ENCODE results near the gene NMNAT3.

NMNAT3 gene

DNA sequence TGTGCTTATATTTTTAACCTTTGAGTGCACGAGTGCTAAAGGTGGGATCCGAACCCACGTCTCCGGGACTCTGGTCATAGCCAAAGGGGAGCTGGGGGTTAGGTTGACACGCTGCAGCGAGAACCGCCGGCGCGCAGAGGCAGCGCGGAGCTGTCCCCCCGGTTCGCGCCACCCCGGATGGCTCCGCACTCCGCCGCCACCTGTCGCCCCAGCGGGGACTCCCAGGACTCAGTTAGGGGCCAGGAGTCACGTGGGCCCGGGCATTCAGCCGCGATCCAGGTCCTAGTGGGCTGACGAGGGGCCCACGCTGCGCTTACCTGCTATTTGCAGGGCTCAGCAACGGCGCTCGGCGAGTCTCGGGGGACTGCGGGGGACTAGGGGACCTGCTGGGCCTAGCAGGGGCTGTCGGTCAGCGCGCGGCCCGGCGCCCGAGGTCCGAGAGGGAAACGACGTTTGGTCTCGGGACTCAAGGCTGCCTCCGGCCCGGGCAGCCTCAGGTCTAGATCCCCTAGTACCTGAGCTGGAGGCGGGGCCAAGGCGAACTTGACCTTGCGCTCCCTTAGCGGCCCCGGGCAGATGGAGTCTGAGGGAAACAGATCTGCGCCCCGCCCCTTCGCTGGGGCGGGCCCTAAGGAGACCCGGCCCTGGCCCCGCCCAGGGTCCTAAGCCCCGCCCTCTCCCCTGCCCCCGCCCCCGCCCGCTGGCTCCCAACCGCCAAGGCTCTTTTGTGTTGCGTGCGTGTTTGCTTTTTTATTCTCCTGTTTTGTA, at the start of gene NMNAT3:
Gene NMNAT3 (minus strand): TSS at position 585 of the 768 bp plus-strand sequence. CDS start 50,248 bp downstream, outside the sequence.
- peak; percentile 54 to 80 (median 68) for DNase-seq

DNA sequence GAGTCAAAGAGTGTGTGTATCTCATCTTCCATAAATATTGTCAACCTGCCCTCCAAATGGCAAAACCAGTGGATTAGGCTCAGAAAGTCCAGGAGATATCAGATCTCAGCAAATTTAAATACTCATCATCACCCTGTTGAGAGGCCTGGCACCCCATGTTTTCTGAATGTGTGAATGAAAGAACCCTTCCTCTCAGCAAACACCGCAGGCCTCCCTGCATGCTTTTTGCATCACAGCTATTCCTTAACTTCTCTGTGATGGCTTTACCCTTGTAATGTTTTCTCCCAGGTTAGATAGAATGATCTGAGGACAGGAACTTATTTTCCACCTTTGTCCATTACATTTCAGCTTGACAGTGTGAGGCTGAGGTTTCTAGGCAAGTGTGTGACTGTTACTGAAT, 43.6 kb upstream of the NMNAT3 start:
- DNase-seq: no peak

- no peak for DNase-seq
These were observed 40.6 kb upstream of the NMNAT3 start for GRCh38 chr3:139718415-139718814.

DNA sequence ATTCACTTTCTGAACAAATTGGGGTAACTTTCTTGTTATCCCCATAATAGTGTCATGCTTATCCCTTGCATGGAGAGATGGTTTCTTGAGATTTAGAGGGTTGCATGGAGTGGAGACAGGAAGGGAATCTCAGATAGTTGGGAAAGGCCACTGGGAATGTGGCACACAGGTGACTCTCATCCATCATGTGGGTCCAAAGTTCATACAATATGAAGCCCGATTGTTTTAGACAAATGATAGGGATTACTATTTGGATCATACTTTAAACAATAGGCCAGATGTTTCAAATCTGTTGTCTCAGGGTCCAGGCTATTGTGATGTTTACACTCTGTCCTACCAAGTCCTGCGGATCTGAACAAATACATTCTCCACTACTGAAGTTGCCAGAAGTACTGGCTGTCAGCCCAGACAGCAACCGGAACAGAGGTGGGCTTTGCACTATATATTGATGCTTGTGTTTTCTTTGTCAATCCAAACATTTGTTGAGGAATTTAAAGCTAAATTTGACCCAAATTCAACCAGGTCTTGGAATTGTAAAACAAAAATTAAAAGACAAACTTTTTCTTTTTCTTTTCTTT, 39.2 kb upstream of the NMNAT3 start:
- DNase-seq: no peak

GRCh38 chr3:139715743-139716360, 38.1 kb upstream of the NMNAT3 start:
- no peak for DNase-seq

- no peak for DNase-seq
These were observed 37.4 kb upstream of the NMNAT3 start for GRCh38 chr3:139715166-139715565.

- no peak for DNase-seq
These were observed 32.4 kb upstream of the NMNAT3 start for GRCh38 chr3:139710212-139710611.

- DNase-seq: no peak
These were observed 27.9 kb upstream of the NMNAT3 start for GRCh38 chr3:139705631-139706030.

DNA sequence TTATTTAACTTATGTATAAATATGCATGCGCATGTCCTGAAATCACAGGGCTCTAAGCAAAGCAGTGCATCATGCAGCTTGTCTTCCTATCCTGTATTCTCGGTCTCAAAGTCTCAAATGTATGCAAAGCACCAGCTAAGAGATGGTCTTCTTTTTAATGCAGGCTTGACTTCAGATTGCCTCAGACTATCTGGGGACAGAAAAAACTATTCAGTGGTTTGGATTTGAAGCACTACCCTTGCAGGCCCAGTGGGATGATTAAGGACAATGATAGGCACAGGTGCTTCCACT, 18.5 kb upstream of the NMNAT3 start:
- DNase-seq: no peak

DNA sequence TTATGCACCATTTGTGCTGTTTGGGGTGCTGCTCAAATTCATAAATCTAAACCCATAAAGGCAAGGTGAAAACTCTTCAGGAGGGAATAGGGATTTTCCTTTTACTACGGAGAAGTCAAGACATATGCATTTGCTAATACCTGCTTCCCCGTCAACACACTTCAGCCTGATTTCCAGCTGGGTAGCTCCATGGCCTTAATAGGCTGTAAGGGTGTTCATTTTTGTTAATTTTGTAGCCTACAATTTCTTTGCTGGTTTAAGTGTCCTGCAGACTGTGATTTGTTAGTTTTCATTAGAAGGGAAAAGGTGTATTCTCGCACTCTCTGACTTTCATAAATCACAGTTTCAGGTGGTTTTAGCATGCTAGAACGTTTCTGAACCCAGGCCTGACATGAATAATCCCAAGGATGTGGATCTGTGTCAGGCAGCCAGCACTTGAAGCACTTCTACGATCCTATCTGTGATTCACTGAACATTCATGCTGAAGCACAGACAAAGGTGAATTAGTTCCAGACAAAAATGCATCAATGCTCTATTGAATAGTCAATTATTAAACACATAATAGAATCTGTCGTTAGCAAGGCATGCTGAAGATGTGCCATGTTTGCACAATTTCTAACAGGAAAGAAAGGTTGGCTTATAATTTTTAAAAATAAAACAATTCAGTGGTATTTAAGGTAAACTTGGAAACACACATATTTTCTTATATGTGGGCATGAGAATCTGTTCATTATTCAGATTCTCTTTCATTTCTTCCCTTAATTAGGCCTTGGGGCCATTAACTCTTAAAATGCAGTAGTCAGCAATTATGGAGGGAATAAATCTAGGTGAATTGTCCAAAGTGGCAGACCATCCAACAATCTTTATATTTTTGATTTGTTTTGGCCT, 17.9 kb upstream of the NMNAT3 start:
- DNase-seq: no peak

- no peak for DNase-seq
These were observed 17.2 kb upstream of the NMNAT3 start for GRCh38 chr3:139695007-139695406.

DNA sequence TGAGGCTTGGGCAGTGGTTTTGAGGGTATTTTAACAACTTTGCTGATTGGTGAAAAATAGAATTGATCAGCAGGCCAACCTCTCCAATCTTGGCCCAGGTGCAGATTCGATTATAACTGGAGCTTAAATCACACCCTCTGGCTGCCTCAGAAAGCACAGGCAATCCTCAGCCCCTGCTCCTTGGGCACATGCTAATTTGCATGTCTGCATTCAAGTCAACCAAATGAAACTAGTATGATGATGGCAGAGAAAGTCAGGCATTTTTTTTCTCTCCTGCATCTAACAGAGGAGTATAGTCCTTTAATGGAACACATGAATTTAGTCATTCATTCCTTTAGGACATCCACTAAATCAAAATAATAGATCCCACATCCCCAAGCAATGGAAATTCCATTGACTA, 16.8 kb upstream of the NMNAT3 start:
- no peak for DNase-seq

DNA sequence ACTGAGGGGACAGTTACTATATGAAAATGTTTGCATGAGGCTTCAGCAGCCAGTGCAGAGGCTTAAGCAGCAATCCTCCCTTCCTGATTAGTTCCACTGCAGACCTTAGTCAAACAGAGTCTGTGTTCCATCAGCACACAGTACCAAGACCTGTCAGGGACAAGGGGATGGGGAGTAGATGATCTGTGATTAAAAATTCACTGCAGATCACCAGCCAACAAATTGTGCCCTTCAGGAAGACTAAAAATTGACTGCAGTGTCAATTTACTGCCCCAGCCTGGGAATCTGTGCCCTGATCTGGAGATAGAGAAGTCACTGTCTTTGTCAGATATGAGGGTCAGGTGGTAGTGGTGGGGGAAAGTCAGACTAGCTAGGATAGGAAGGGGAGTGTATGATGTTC, 13.8 kb upstream of the NMNAT3 start:
- DNase-seq: no peak

GRCh38 chr3:139689708-139690228, 12.0 kb upstream of the NMNAT3 start:
- DNase-seq: no peak

GRCh38 chr3:139689122-139689521, 11.3 kb upstream of the NMNAT3 start:
- no peak for DNase-seq

DNA sequence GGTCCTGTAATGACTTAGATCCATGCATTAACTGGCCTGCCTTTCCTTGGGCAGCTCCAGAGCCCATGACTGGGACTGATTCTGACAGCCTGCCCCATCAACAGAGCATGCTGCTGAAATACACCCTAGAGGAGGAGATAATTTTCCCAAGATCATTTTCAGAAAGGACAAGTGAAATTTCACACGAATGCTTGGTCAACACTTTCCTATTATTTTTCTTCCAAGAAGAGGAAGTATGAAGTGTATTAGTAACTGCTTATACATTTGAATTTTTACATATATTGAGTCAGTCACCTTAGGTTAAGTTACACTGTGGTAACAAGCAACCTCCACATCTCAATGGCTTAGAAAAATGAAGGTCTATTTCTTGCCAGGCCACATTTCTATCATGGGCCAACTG, 9.7 kb upstream of the NMNAT3 start:
- no peak for DNase-seq

DNA sequence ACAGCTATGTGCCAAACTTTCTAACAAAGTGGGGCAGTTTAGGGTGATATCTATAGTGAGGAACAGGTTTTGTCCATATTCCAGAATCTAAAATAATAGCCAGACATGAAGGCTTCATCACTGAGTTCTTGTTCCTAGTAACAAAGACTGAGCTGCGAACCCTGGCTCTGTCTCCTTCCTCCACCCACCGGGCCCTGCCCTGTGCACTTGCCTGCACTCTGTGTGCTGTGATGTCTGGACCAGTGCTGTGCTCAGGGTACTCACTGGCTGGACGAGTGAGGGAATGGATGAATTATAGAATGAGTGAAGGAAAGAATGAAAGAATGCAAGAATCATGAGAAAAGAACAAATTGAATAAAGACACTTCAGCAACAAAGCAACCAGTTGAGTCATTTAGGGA, 8.9 kb upstream of the NMNAT3 start:
- DNase-seq: no peak

- no peak for DNase-seq
These were observed 8.4 kb upstream of the NMNAT3 start for GRCh38 chr3:139686206-139686605.

GRCh38 chr3:139679220-139679775, 1.5 kb upstream of the NMNAT3 start:
- DNase-seq: no peak

DNA sequence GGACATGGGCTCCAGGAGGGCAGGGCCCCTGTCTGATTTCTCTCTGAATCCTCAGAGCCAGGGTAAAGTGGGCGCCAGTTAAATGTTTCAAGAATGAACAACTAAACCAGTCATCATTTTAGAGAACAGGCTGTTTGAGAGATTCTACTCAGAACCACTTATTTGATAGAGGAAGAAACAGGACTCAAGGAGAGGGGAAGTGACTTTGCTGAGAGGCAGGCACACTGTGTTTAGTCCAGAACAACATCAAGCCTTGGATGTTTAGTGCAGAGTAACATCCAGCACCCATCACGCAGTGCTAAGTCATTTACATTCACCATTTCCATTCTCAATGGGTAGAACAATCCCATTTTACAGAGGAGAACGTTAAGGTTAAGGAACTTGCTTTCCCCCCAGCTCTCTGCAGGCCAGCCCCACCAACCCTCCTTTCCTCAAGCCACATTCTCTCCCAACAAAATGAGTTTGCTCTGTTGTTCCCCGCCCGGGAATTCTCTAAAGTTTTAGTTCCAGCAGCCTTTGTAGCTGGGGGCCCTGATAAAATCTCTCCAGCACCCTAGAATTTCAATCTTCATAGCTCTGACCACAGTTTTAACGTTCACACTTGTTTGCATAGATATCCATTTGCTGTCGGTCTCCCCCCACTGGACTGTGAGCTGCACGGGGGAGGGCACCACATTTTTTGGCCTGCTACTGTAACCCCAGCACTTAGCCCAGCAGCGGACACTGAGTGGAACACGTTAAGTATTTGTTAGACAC, 962 bp downstream of the NMNAT3 start:
- DNase-seq: no peak

- DNase-seq: no peak
These were observed 1.7 kb downstream of the NMNAT3 start for GRCh38 chr3:139676108-139676507.

DNA sequence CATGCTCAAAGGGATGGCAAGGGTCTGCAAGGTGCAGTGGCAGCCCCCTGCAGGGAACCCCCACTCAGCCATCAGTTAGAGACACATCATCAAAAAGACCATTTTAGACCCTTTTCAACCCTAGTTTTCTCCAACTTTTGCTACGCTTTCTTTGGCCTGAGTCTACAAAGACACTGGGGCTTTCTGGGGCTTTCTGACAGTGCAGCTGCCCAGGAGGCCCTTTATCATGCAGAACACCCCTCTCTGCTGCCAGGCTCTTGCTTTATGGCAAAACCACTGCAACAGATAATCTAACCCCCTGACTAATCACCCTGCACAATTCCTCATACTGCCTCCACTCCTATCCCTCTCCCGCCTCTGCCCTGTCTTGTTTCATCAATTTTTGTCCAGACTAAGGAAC, 2.4 kb downstream of the NMNAT3 start:
- no peak for DNase-seq

Measured in activated naive CD4-positive, alpha-beta T cell (primary cell).